H54 (cell line): ENCODE measurements around the gene ZBTB4.
"Not testable (repeated sequence)": the region's sequence is repeated elsewhere in the genome, so short reads cannot be mapped to it uniquely, and the experiment has no call there.

ENCODE experiments used
- DNase-seq: peaks from one replicate; pipeline ENCODE4 v3.0.0; 2011; ENCODE audit warnings: low spot score, mixed read lengths; ENCODE audit not compliant: insufficient read length
- FAIRE-seq: peaks from 3 replicates; lab custom pipeline; 2011; peaks lifted over from hg19 to GRCh38; lab: Jason Lieb, UNC
- POLR2A ChIP-seq: IDR thresholded peaks from 2 replicates; pipeline ENCODE4 v1.6.1; 2011; ENCODE audit warnings: low read depth, mild to moderate bottlenecking, low read length

ZBTB4 gene

GRCh38 chr17:7501729-7502128, 22.3 kb upstream of the ZBTB4 start:
- DNase-seq (no peak), FAIRE-seq (no peak)
- TF ChIP-seq POLR2A = no peak

- no peak for TF ChIP-seq POLR2A
- DNase-seq (no peak), FAIRE-seq (no peak)
These were observed 19.7 kb upstream of the ZBTB4 start for GRCh38 chr17:7499161-7499560.

- FAIRE-seq (no peak), DNase-seq (no peak)
- TF ChIP-seq POLR2A = no peak
These were observed 18.2 kb upstream of the ZBTB4 start for GRCh38 chr17:7497636-7498035.

GRCh38 chr17:7497228-7497627, 17.8 kb upstream of the ZBTB4 start:
- FAIRE-seq (no peak), DNase-seq (no peak)
- TF ChIP-seq POLR2A = no peak

GRCh38 chr17:7496470-7497183, 17.2 kb upstream of the ZBTB4 start:
- DNase-seq (no peak), FAIRE-seq (no peak)
- TF ChIP-seq POLR2A = no peak

GRCh38 chr17:7495906-7496434, 16.5 kb upstream of the ZBTB4 start:
- no peak for DNase-seq
- no peak for TF ChIP-seq POLR2A
- FAIRE-seq = no peak

- FAIRE-seq (no peak), DNase-seq (no peak)
- TF ChIP-seq POLR2A = no peak
These were observed 14.5 kb upstream of the ZBTB4 start for GRCh38 chr17:7493941-7494340.

- FAIRE-seq (no peak), DNase-seq (no peak)
- no peak for TF ChIP-seq POLR2A
These were observed 12.2 kb upstream of the ZBTB4 start for GRCh38 chr17:7491583-7491982.

GRCh38 chr17:7490144-7490543, 10.7 kb upstream of the ZBTB4 start:
- no peak for TF ChIP-seq POLR2A
- no peak for FAIRE-seq
- no peak for DNase-seq

- DNase-seq (no peak), FAIRE-seq (no peak)
- no peak for TF ChIP-seq POLR2A
These were observed 6.8 kb upstream of the ZBTB4 start for GRCh38 chr17:7486181-7486580.

- no peak for DNase-seq
- FAIRE-seq = no peak
- no peak for TF ChIP-seq POLR2A
These were observed 5.5 kb upstream of the ZBTB4 start for GRCh38 chr17:7484919-7485377.

- peak; percentile 97 for TF ChIP-seq POLR2A
- FAIRE-seq (peak; percentile 68), DNase-seq (peak; percentile 96)
These were observed 4.9 kb upstream of the ZBTB4 start, which contains the start of gene POLR2A for GRCh38 chr17:7484067-7484918. Gene POLR2A, plus strand, starts transcription at chr17:7484366.

- DNase-seq = peak; percentile 74
- FAIRE-seq = peak; percentile 79
- peak; percentile 61 for TF ChIP-seq POLR2A
These were observed 4.0 kb upstream of the ZBTB4 start for GRCh38 chr17:7483255-7484066.

- not testable (repeated sequence) for FAIRE-seq, DNase-seq
These were observed 3.3 kb upstream of the ZBTB4 start for GRCh38 chr17:7482742-7483088.

- not testable (repeated sequence) for DNase-seq, FAIRE-seq
These were observed 2.7 kb upstream of the ZBTB4 start for GRCh38 chr17:7481842-7482741.

GRCh38 chr17:7481275-7481674, 1.8 kb upstream of the ZBTB4 start, which contains the start of gene SLC35G6:
Gene SLC35G6, plus strand, starts transcription at chr17:7481446. Its CDS starts 71 bp downstream, at chr17:7481517.
- DNase-seq, FAIRE-seq: not testable (repeated sequence)
